Duodenal mucosa (tissue), 2 donors: ENCODE measurements around the gene CD93.

Experiments used
- H3K27ac ChIP-seq: one replicate; pipeline ENCODE4 v1.7.0; 2013; ENCODE audit warnings: low read depth, low read length
- H3K27me3 ChIP-seq, 2 donors: one replicate each; pipeline ENCODE4 v1.7.0; 2013; ENCODE audit warnings: low read length in 2 of 2, control low read depth in 1 of 2; ENCODE audit not compliant: insufficient read depth in 2 of 2, control insufficient read depth in 1 of 2
- H3K36me3 ChIP-seq, 2 donors: one replicate each; pipeline ENCODE4 v1.7.0; 2013; ENCODE audit warnings: low read length in 2 of 2, control low read depth in 1 of 2; ENCODE audit not compliant: insufficient read depth in 2 of 2, control insufficient read depth in 1 of 2
- H3K4me1 ChIP-seq, 2 donors: one replicate each; pipeline ENCODE4 v1.7.0; 2013; ENCODE audit warnings: low read length in 2 of 2, control low read depth in 1 of 2; ENCODE audit not compliant: insufficient read depth in 2 of 2, control insufficient read depth in 1 of 2
- H3K4me3 ChIP-seq, 2 donors: one replicate each; pipeline ENCODE4 v1.7.0; 2013; ENCODE audit warnings: low read length in 2 of 2, low read depth in 1 of 2
- H3K9ac ChIP-seq, 2 donors: one replicate each; pipeline ENCODE4 v1.7.0; 2013; ENCODE audit warnings: low read length in 2 of 2, low read depth in 1 of 2
- H3K9me3 ChIP-seq, 2 donors: one replicate each; pipeline ENCODE4 v1.7.0; 2013; ENCODE audit warnings: low read length in 2 of 2, control low read depth in 1 of 2; ENCODE audit not compliant: control insufficient read depth in 1 of 2

Gene CD93

DNA sequence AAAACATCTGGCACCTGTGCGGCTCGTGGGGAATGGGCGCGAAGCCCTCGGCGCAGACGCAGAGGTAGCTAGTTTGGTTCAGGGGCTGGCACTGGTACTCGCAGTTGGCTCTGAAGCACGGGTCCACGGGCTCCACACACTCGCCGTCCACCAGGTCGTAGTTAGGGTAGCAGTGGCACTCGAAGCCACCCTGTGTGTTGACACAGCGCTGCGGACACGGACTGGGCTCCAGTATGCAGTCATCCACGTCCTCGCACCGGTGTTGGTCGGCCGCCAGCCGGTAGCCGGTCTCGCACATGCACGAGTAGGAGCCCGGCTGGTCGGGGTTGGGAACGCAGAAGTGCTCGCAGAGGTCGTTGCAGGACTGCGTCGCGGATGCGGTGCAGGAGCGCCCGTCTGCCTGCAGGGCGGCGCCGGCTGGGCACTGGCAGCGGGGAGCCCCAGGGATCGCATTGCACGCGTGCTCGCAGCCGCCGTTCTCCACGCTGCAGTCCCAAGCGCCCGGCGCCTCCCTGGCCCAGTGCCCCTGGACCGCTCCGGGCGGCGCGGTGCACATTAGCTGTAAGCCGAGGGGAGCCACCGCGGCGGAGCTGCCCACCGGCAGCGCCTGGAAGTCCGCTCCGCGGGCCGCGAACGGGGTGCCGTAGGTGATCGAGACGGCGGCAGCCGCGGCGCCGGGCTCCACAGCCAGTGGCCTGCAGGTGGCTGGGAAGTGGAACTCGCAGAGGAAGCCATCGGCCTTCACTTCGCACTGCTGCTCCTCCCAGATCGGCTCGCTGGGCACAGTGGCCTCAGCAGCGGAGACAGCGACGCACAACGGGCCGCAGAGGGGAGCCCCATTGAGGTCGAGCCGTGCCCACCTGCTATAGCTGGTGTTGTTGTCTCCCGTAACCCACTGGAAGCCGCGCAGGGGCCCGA is 37.6 kb downstream of the CD93 start:
- peaks cover 33 to 42% of the 10 kb centered on the region in 2 donors for H3K27me3 ChIP-seq
- H3K4me3 ChIP-seq = peak overlapping the region; percentile 44 to 66
- no peaks in the 10 kb centered on the region for H3K9me3 ChIP-seq
- H3K4me1 ChIP-seq = peaks cover 9 to 25% of the 10 kb centered on the region in 2 donors
- no peak overlapping the region for H3K27ac ChIP-seq
- H3K9ac ChIP-seq = peak overlapping the region; percentile 32 to 40
- no peaks in the 10 kb centered on the region for H3K36me3 ChIP-seq

DNA sequence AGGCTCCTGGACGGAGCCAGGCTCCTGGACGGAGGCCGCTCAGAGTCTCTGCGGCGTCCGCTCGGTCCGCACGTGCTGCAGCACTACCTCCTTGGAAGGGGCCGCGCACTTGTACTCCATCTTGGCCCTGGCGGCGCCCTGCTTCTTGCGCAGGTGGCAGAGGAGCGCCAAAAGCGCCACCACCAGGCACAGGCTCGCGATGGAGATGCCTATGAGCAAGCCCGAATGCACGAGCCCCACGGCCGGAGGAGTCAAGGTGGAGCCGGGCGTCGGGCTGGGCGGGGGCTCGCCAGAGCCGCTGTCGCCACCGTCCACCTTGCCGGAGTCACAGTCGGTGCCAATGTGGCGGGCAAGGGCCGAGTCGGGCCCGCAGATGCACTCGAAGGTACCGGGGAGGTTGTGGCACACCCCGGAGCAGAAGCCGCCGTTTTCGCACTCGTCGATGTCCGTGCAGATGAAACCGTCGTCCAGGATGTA is 38.3 kb downstream of the CD93 start:
- no peaks in the 10 kb centered on the region for H3K9me3 ChIP-seq
- H3K36me3 ChIP-seq = no peaks in the 10 kb centered on the region
- peaks cover 9 to 25% of the 10 kb centered on the region in 2 donors for H3K4me1 ChIP-seq
- H3K4me3 ChIP-seq = peak overlapping the region; percentile 44 to 66
- peaks cover 33 to 42% of the 10 kb centered on the region in 2 donors for H3K27me3 ChIP-seq
- H3K9ac ChIP-seq = no peak overlapping the region
- no peak overlapping the region for H3K27ac ChIP-seq

DNA sequence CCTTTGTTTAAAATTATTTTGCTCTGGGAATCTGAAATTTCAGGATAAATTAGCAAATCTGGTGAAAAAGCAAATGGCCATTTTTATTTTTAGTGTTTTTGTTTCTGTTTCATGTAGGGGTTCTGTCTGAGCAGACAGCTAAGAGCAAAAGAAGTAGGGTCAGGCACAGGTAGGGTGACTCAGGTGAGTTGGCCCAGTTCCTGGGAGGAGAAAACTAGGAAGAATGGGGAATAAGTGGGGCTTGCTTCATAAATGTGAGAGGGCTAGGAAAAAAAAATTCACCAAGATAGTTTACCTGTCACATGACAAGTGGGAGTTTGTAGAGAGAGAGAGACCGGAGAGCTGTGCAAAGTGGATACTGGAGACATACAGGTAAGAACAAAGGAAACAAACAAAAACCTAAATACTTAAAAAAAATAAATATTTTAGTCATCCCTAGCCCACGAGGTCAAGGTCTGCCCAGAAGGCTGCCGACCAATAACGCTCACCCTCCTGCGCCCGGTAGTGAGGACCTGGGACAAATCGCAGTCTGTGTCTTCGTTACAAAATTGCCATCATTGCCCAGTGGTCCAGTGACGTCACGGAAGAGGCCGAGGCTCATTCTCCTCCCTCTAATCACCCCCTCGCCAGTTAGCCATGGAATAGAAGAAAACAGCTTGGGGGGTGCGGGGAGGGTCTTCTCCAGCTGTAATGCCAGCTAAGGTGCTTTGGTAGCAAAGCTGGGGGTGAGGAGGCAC is 39.0 kb downstream of the CD93 start:
- Histone ChIP-seq H3K27me3 (peaks cover 30 to 41% of the 10 kb centered on the region in 2 donors), H3K36me3 (no peaks in the 10 kb centered on the region), H3K9me3 (no peaks in the 10 kb centered on the region), H3K27ac (no peak overlapping the region), H3K4me3 (peak overlapping the region; percentile 44 to 66), H3K4me1 (peaks cover 9 to 25% of the 10 kb centered on the region in 2 donors), H3K9ac (no peak overlapping the region)

DNA sequence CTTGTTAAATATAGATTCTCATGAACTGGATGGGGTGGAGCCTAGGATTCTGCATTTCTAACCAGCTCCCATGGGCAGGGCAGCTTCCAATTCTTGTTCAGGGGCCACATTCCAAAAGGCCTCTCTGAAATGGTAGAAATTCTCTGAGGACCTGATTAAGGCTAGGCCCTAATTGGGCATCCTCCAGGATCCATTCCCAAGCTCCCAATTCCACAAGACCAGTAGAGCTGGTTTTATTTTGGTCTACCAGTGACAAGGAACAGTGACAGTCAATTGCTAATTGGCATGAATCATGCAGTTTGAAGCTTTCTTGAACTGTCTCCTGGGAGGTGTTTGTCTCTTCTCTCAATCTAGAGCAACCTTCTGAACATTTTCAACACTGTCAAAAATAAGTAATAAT is 39.7 kb downstream of the CD93 start:
- peaks cover 29 to 38% of the 10 kb centered on the region in 2 donors for H3K27me3 ChIP-seq
- H3K4me3 ChIP-seq = peak overlapping the region in 1 of 2 donors; percentile 9
- no peaks in the 10 kb centered on the region for H3K36me3 ChIP-seq
- no peaks in the 10 kb centered on the region for H3K9me3 ChIP-seq
- no peak overlapping the region for H3K27ac ChIP-seq
- H3K4me1 ChIP-seq = peaks cover 9 to 25% of the 10 kb centered on the region in 2 donors
- H3K9ac ChIP-seq = no peak overlapping the region

DNA sequence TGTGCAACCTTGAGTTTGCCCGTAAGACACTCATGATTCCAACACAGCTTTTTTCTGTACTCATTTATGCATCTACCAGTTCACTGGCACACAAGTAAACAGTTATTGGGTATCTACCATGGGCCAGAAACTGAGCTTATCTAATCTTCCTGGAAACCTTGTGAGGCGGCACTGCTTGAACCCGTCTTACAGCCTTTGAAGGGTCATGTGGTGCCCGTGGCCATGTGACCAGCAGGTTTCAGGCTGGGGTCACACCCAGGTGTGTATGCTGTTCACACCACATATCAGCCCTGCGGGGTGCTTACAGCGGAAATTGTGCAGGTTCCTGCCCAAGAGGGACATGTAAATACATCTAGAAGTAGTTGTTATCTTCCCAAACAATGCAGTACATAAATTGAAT is 42.7 kb downstream of the CD93 start:
- Histone ChIP-seq H3K36me3 (no peaks in the 10 kb centered on the region), H3K9ac (no peak overlapping the region), H3K4me1 (peaks cover 0 to 6% of the 10 kb centered on the region in 2 donors), H3K27ac (no peak overlapping the region), H3K4me3 (no peak overlapping the region), H3K27me3 (peaks cover 20 to 26% of the 10 kb centered on the region in 2 donors), H3K9me3 (no peaks in the 10 kb centered on the region)

DNA sequence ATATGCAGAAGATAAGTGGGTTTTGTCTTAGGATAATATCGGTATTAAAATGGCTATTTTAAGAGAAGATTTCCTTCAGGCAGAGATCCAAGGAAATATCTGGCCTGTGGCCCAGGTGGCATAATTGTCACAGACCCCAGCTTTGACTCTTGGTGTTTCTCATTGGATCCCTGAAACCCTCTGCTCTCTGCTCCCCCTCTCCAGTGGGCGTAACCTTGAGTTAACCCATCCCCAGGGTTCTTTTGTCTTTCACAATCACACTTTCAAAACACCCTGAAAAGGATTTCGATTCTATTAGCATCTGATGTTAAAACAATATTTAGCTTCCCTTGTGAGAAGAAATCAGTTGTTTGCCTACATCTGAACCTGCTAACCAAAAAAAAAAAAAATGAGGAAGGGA is 43.9 kb downstream of the CD93 start:
- Histone ChIP-seq H3K9ac (no peak overlapping the region), H3K27me3 (peaks cover 10 to 23% of the 10 kb centered on the region in 2 donors), H3K4me3 (no peak overlapping the region), H3K36me3 (no peaks in the 10 kb centered on the region), H3K9me3 (no peaks in the 10 kb centered on the region), H3K4me1 (no peaks in the 10 kb centered on the region), H3K27ac (no peak overlapping the region)

DNA sequence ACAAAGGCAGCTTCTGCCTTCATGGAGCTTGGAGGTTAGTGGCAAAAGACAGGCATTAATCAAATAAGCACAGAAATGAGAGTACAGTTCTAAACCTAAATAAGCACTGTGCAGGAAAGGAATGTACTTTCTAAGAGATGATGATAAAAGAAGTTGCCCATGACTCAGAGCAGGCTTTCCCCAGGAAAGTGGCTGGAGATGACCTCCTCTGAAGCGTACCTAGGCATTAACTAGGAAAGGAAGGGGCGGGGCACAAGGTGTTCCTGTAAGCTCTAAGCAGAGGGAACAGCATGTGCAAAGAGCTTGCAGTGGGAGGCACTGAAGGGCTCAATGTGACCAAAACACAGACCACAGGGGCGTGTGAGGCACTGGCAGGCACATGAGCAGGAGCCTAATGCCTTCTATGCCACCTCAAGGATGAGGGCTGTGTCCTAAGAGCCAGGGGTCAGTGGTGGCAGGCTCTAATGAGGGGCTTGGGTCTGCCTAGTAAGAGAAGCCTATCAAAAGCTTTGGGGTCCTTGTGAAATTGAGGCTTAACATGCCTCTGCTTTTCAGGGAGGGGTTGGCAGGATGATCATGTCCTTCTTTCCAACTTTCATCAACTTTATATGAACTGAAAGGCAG is 46.1 kb downstream of the CD93 start:
- Histone ChIP-seq H3K36me3 (no peaks in the 10 kb centered on the region), H3K9ac (no peak overlapping the region), H3K4me1 (no peaks in the 10 kb centered on the region), H3K9me3 (no peaks in the 10 kb centered on the region), H3K27ac (no peak overlapping the region), H3K27me3 (peaks cover 13 to 22% of the 10 kb centered on the region in 2 donors), H3K4me3 (no peak overlapping the region)

DNA sequence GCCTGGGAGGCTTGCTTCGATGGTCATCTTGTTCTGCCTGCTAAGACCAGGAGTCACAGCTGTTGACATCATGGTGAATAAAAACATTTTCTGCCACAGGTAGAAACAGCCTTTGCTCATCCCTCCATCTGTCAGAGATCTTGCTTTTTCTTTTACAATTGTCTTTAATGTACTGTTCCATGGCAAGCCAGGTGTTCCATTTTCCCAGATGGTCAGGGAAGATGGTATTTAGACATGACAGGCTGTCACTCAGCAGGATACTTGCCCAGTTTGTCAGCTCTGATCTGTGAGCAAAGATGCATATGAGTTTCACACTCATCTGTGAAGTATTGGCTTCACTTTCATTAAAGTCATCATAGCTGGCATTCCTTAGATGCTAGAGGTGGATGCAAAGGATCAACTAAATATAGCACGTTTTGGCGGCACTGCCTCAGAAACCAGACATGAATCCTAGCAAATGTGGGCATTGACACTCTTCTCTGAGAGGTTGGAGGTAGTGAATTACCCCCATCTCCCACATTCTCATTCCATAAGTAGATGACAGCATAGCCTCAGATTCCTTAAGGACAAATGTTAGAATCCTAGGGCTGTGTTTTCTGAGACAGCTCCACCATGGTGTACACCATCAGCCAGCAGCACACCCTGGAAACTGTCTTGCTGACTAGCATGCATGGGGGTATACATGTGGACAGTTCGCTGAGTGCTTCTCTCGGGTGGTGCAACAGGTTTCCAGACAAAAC is 46.8 kb downstream of the CD93 start:
- Histone ChIP-seq H3K27ac (no peak overlapping the region), H3K4me3 (no peak overlapping the region), H3K36me3 (no peaks in the 10 kb centered on the region), H3K27me3 (peaks cover 13 to 22% of the 10 kb centered on the region in 2 donors), H3K9ac (no peak overlapping the region), H3K4me1 (no peaks in the 10 kb centered on the region), H3K9me3 (no peaks in the 10 kb centered on the region)

DNA sequence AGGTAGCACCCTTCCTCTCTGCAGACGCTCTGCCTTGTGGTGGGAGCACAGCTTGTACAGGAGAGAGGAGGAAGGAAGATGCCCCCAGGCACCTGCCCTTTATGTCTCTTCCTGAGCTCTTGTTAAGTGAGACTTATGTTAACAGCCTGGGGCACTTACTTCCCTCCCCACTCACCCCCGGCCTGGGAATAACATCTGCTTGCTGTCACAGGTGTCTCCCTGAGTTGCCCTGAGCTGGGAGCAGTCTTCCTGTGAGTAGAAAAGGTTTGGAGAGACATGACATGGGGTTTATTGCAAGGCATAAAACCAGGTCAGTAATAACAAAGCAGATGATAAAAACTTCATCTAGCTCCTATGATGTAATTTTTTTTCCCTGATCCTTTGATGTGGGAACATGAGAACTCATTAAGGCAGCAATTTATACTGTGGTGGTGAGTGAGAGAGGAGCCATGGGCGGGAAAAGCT is 49.1 kb downstream of the CD93 start:
- Histone ChIP-seq H3K4me1 (no peaks in the 10 kb centered on the region), H3K27me3 (peaks cover 13 to 27% of the 10 kb centered on the region in 2 donors), H3K36me3 (no peaks in the 10 kb centered on the region), H3K9me3 (no peaks in the 10 kb centered on the region), H3K27ac (no peak overlapping the region), H3K4me3 (no peak overlapping the region), H3K9ac (no peak overlapping the region)
